HG02981 (cell line): Measurements from ENCODE around the gene ZSCAN21.

Source experiments
- ATAC-seq: cut with Tn5 transposase; IDR thresholded peaks from one replicate; pipeline ENCODE4 v1.9.1; 2021; ENCODE audit warnings: mild to moderate bottlenecking, moderate library complexity; ENCODE audit not compliant: unreplicated experiment

Gene ZSCAN21

GRCh38 chr7:100072462-100072861 is 22.9 kb downstream of the ZSCAN21 start:
- ATAC-seq, result no peak

- ATAC-seq, result no peak
These were observed 25.3 kb downstream of the ZSCAN21 start for GRCh38 chr7:100074841-100075240.

GRCh38 chr7:100075418-100075817 is 25.8 kb downstream of the ZSCAN21 start:
- ATAC-seq, result no peak

GRCh38 chr7:100077205-100077604 is 27.6 kb downstream of the ZSCAN21 start:
- no peak for ATAC-seq

- no peak for ATAC-seq
These were observed 29.5 kb downstream of the ZSCAN21 start for GRCh38 chr7:100079024-100079560.

GRCh38 chr7:100080907-100081534 is 31.4 kb downstream of the ZSCAN21 start:
- no peak for ATAC-seq

GRCh38 chr7:100081535-100082102 is 32.0 kb downstream of the ZSCAN21 start, which contains the start of gene ZNF3:
ZNF3 (minus strand) TSS chr7:100081723; CDS start chr7:100077357, 4,366 bp downstream.
- ATAC-seq, result peak; percentile 82

- ATAC-seq, result no peak
These were observed 33.4 kb downstream of the ZSCAN21 start for GRCh38 chr7:100082978-100083377.

- no peak for ATAC-seq
These were observed 35.9 kb downstream of the ZSCAN21 start for GRCh38 chr7:100085515-100085914.

- no peak for ATAC-seq
These were observed 37.6 kb downstream of the ZSCAN21 start for GRCh38 chr7:100087055-100087750.

GRCh38 chr7:100088095-100088620 is 38.6 kb downstream of the ZSCAN21 start:
- no peak for ATAC-seq

GRCh38 chr7:100088621-100089457 is 39.3 kb downstream of the ZSCAN21 start, which contains the start of gene COPS6:
COPS6 (plus strand) TSS chr7:100088969; CDS start chr7:100088991, 22 bp downstream.
- no peak for ATAC-seq

GRCh38 chr7:100089458-100090196 is 40.1 kb downstream of the ZSCAN21 start:
- no peak for ATAC-seq

- ATAC-seq, result no peak
These were observed 41.2 kb downstream of the ZSCAN21 start for GRCh38 chr7:100090527-100091410.

GRCh38 chr7:100091411-100092181 is 42.0 kb downstream of the ZSCAN21 start:
- no peak for ATAC-seq

GRCh38 chr7:100093054-100093453 is 43.5 kb downstream of the ZSCAN21 start:
- ATAC-seq, result no peak

- ATAC-seq, result no peak
These were observed 43.9 kb downstream of the ZSCAN21 start for GRCh38 chr7:100093498-100093897.

- ATAC-seq, result no peak
These were observed 44.4 kb downstream of the ZSCAN21 start for GRCh38 chr7:100093925-100094486.
